GM21737 (cell line): ENCODE data around the gene SNAP47.

Experiments used
- ATAC-seq: cut with Tn5 transposase; IDR thresholded peaks from one replicate; pipeline ENCODE4 v1.9.1; 2021; ENCODE audit warnings: mild to moderate bottlenecking, moderate library complexity; ENCODE audit not compliant: unreplicated experiment

The SNAP47 gene

GRCh38 chr1:227793948-227794816, 58.9 kb downstream of the SNAP47 start:
- ATAC-seq: no peak

GRCh38 chr1:227794817-227795192, 59.6 kb downstream of the SNAP47 start:
- ATAC-seq: no peak

GRCh38 chr1:227795732-227796131, 60.5 kb downstream of the SNAP47 start:
- no peak for ATAC-seq

GRCh38 chr1:227796359-227796915, 61.2 kb downstream of the SNAP47 start:
- no peak for ATAC-seq

- no peak for ATAC-seq
Observed at GRCh38 chr1:227797144-227797543, 61.9 kb downstream of the SNAP47 start.

GRCh38 chr1:227797625-227798024, 62.4 kb downstream of the SNAP47 start:
- no peak for ATAC-seq

GRCh38 chr1:227798078-227798802, 63.0 kb downstream of the SNAP47 start:
- ATAC-seq: no peak

- ATAC-seq: no peak
Observed at GRCh38 chr1:227799756-227800155, 64.5 kb downstream of the SNAP47 start.

GRCh38 chr1:227803933-227804332, 68.7 kb downstream of the SNAP47 start:
- ATAC-seq: no peak

- no peak for ATAC-seq
Observed at GRCh38 chr1:227805606-227806197, 70.5 kb downstream of the SNAP47 start.

- no peak for ATAC-seq
Observed at GRCh38 chr1:227808566-227808965, 73.3 kb downstream of the SNAP47 start.

- ATAC-seq: no peak
Observed at GRCh38 chr1:227809026-227809425, 73.8 kb downstream of the SNAP47 start.

GRCh38 chr1:227813962-227814361, 78.7 kb downstream of the SNAP47 start:
- no peak for ATAC-seq

- no peak for ATAC-seq
Observed at GRCh38 chr1:227815468-227816409, 80.5 kb downstream of the SNAP47 start, which contains the start of gene PRSS38. PRSS38 (plus strand) TSS chr1:227815675; CDS start chr1:227815717, 42 bp downstream.

- no peak for ATAC-seq
Observed at GRCh38 chr1:227816750-227817446, 81.7 kb downstream of the SNAP47 start.

GRCh38 chr1:227823537-227823936, 88.3 kb downstream of the SNAP47 start:
- ATAC-seq: no peak

- ATAC-seq: no peak
Observed at GRCh38 chr1:227824204-227824603, 89.0 kb downstream of the SNAP47 start.

- no peak for ATAC-seq
Observed at GRCh38 chr1:227828786-227829185, 93.6 kb downstream of the SNAP47 start.
